Endothelial cell of umbilical vein (primary cell): ENCODE measurements around the gene TMEM205. TPM values are rescaled to one million over a fixed set of nuclear protein-coding genes. Genes with fewer than 3 reads are reported as not detected.

ENCODE experiments used
- BruUV-seq: library from RNA; stranded (reverse); fragments of 400-500 nt; replicated peaks from 2 replicates; lab custom pipeline; 2021; lab: Mats Ljungman, UMichigan
- CTCF ChIA-PET: fragments of 300-600, 350-600 bp; sonication (Branson Sonifier 250); formaldehyde crosslinking; loops from one replicate; lab custom pipeline; 2021; ENCODE audit warnings: antibody characterized with exemption, inconsistent platforms; lab: Charles Lee
- POLR2A ChIA-PET: fragments of 300-600, 350-600 bp; sonication (Branson Sonifier 250); formaldehyde crosslinking; loops from one replicate; lab custom pipeline; 2021; ENCODE audit warnings: antibody characterized with exemption, inconsistent platforms; lab: Charles Lee
- DNase-seq: peaks from one replicate; pipeline ENCODE4 v3.0.0-alpha.2; 2011; ENCODE audit warnings: low read depth, low spot score
- FAIRE-seq: peaks from 2 replicates; lab custom pipeline; 2011; peaks lifted over from hg19 to GRCh38; lab: Jason Lieb, UNC
- H2AFZ ChIP-seq: 2 replicates; pipeline ENCODE4 v1.6.0; 2012; ENCODE audit warnings: low read depth, low read length, control low read depth, inconsistent platforms
- H3K27ac ChIP-seq: 2 replicates; pipeline ENCODE4 v1.5.1; 2011; ENCODE audit warnings: low read depth, mild to moderate bottlenecking, control low read depth, low read length, moderate library complexity; ENCODE audit not compliant: insufficient read depth
- H3K27me3 ChIP-seq, 2 experiments: 2 replicates each; pipeline versions ENCODE4 v1.6.0 to v1.6.1; 2011; ENCODE audit warnings: low read length in 2 of 2, mixed read lengths in 1 of 2; ENCODE audit not compliant: control insufficient read depth in 2 of 2, insufficient read depth in 2 of 2
- H3K36me3 ChIP-seq, 2 experiments: 2 replicates in 1 of 2; 3 replicates in 1 of 2; pipeline ENCODE4 v1.5.1; 2011; ENCODE audit warnings: low read length in 2 of 2, mild to moderate bottlenecking in 1 of 2, moderate library complexity in 1 of 2; ENCODE audit not compliant: control insufficient read depth in 2 of 2, insufficient read depth in 2 of 2; ENCODE audit errors: extremely low read depth in 1 of 2
- H3K4me1 ChIP-seq: 3 replicates; pipeline ENCODE4 v1.5.1; 2011; ENCODE audit warnings: mild to moderate bottlenecking, low read length; ENCODE audit not compliant: control insufficient read depth, insufficient read depth; ENCODE audit errors: extremely low read depth
- H3K4me2 ChIP-seq: 2 replicates; pipeline ENCODE4 v1.6.1; 2011; ENCODE audit warnings: low read length, control low read depth, mixed read lengths; ENCODE audit not compliant: insufficient read depth
- H3K4me3 ChIP-seq, 3 experiments: fragments of 200-600 bp in 1 of 3; sonication (generic), shearing (Covaris generic) in 1 of 3; replicated peaks in 1 of 3; 2 replicates each; pipeline ENCODE4 v1.5.1; 2011 to 2016; ENCODE audit warnings: control low read depth in 3 of 3, low read length in 3 of 3, mild to moderate bottlenecking in 2 of 3, inconsistent platforms in 1 of 3, low read depth in 1 of 3, moderate library complexity in 1 of 3; ENCODE audit not compliant: insufficient read depth in 1 of 3
- H3K79me2 ChIP-seq: 2 replicates; pipeline ENCODE4 v1.6.0; 2012; ENCODE audit warnings: low read length, inconsistent platforms; ENCODE audit not compliant: control insufficient read depth, insufficient read depth
- H3K9ac ChIP-seq: replicated peaks from 2 replicates; pipeline ENCODE3; 2011; ENCODE audit warnings: low read length, control low read depth; ENCODE audit not compliant: insufficient read depth; ENCODE audit errors: extremely low read depth
- H3K9me1 ChIP-seq: replicated peaks from 3 replicates; pipeline ENCODE4 v1.6.0; 2011; ENCODE audit warnings: mild to moderate bottlenecking, low read length; ENCODE audit not compliant: control insufficient read depth, insufficient read depth; ENCODE audit errors: extremely low read depth
- H3K9me3 ChIP-seq: replicated peaks from 2 replicates; pipeline ENCODE4 v1.5.1; 2012; ENCODE audit warnings: low read length, inconsistent platforms; ENCODE audit not compliant: control insufficient read depth, insufficient read depth
- H4K20me1 ChIP-seq: replicated peaks from 2 replicates; pipeline ENCODE3; 2011; ENCODE audit warnings: mild to moderate bottlenecking, low read length; ENCODE audit not compliant: control insufficient read depth, insufficient read depth; ENCODE audit errors: extremely low read depth
- EZH2 ChIP-seq: IDR thresholded peaks from 2 replicates; pipeline ENCODE4 v1.6.1; 2012; ENCODE audit warnings: borderline replicate concordance, low read depth, mild to moderate bottlenecking, moderate library complexity, low read length, inconsistent platforms; ENCODE audit not compliant: severe bottlenecking
- FOS ChIP-seq: IDR thresholded peaks from 2 replicates; pipeline ENCODE4 v1.6.1; 2011; ENCODE audit warnings: mild to moderate bottlenecking, low read length, moderate library complexity, borderline replicate concordance; ENCODE audit not compliant: insufficient read depth
- GATA2 ChIP-seq: IDR thresholded peaks from 2 replicates; pipeline ENCODE4 v1.7.0; 2011; ENCODE audit warnings: low read depth, mild to moderate bottlenecking, moderate library complexity, mixed read lengths, low read length; ENCODE audit not compliant: insufficient read length, insufficient read depth
- JUN ChIP-seq: IDR thresholded peaks from 2 replicates; pipeline ENCODE4 v1.6.1; 2011; ENCODE audit warnings: borderline replicate concordance, low read depth; ENCODE audit not compliant: insufficient read length, insufficient read depth
- dilution Hi-C: fragments of 300-500 bp; cut with MboI; formaldehyde crosslinking; loops from one replicate; pipeline ENCODE4 v1.15.0; 2019; ENCODE audit warnings: low sequenced_read_pairs; ENCODE audit not compliant: extremely low pct_ligation_motif_present
- intact Hi-C: fragments of 100-400 bp; cut with micrococcal nuclease; formaldehyde crosslinking; loops from one replicate; pipeline ENCODE4 v1.10.0; 2022
- polyA plus RNA-seq, 4 experiments: library from polyadenylated mRNA; depleted of rRNA in 3 of 4; stranded (reverse) in 3 of 4; unstranded in 1 of 4; fragments of >200 nt; gene quantifications; 2 replicates each; pipeline versions ENCODE4 v1.2.1 to v1.2.3, GENCODE V29; 2011 to 2012; ENCODE audit warnings: missing spikeins in 1 of 4
- total RNA-seq: library from RNA; stranded (reverse); gene quantifications from 2 replicates; pipeline ENCODE4 v1.2.3, GENCODE V29; 2021
- TF ChIP-seq, protein P1 (sequence below): IDR thresholded peaks from 2 replicates; pipeline ENCODE4 v1.6.1; 2011; ENCODE audit not compliant: insufficient read depth, insufficient read length
- TF ChIP-seq, protein P2 (sequence below), 2 donors: IDR thresholded peaks; 1 replicate in 1 of 2; 2 replicates in 1 of 2; pipeline ENCODE4 v1.5.1; 2011; ENCODE audit warnings: low read length in 2 of 2, mild to moderate bottlenecking in 2 of 2, moderate library complexity in 2 of 2, control low read depth in 1 of 2, inconsistent platforms in 1 of 2, low read depth in 1 of 2; ENCODE audit not compliant: insufficient read depth in 1 of 2; ENCODE audit errors: extremely low read depth in 1 of 2

Gene TMEM205
- total and polyA plus RNA-seq, 2 donors (not counting 3 experiments of a cell fraction or from before 2014, with no cell fraction given) = 57.3 to 345 TPM

DNA sequence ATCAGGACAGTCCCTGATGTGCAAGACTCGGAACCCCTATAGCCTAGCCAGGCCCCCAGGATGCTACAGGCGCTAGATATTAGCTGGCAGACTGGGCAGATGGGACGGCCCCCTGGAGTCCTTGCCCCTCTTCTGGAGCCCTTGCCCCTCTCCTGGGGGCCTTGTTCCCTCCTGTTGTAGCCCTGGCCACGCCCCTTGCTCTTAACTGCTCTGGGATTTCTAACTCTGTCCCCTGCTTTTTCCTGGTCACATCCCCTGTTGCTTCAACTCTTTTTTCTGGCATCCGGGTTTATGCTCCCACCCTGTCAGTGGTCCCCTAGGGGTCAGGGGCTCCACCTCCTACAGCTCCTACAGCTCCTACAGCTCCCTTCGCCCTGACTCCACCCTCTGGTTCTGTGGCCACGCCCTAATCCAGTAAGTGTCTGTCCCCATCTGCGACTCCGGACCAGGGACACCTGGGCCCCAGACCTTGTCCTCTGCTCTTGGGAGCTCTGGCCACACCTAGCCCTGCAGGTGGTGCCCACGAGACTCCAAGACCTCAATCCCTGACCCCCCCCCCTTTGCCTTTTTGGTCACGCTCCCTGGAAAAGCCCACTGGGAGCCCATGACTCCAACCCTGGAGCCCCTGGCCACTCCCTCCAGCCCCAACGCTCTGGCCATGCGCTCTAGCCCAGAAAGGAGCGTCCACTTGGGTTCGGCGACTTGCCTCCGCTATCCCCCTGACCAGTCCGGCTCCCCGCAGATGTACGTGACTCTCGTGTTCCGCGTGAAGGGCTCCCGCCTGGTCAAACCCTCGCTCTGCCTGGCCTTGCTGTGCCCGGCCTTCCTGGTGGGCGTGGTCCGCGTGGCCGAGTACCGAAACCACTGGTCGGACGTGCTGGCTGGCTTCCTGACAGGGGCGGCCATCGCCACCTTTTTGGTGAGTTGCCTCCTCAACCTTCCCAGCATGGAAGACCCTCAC, 16.0 kb upstream of the TMEM205 start:
- dilution Hi-C loops = no loop called here
- no peak for FAIRE-seq
- H3K4me3 ChIP-seq = no peak overlapping the region
- H3K27ac ChIP-seq = no peak overlapping the region
- H3K9ac ChIP-seq = no peak overlapping the region
- no TSS peak for BruUV-seq
- intact Hi-C loops = no loop called here
- no peaks in the 10 kb centered on the region for H3K27me3 ChIP-seq
- peaks cover 0 to 11% of the 10 kb centered on the region in 2 experiments for H3K36me3 ChIP-seq
- H3K4me1 ChIP-seq = no peaks in the 10 kb centered on the region
- no peak for DNase-seq
- H4K20me1 ChIP-seq = no peaks in the 10 kb centered on the region
- no peaks in the 10 kb centered on the region for H3K9me1 ChIP-seq
- TF ChIP-seq EZH2 (no peak), GATA2 (no peak)
- TF ChIP-seq, protein P1, sequence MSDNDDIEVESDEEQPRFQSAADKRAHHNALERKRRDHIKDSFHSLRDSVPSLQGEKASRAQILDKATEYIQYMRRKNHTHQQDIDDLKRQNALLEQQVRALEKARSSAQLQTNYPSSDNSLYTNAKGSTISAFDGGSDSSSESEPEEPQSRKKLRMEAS = no peak
- H3K4me2 ChIP-seq = no peak overlapping the region
- H3K79me2 ChIP-seq = no peaks in the 10 kb centered on the region
- H2AFZ ChIP-seq = no peak overlapping the region
- CTCF ChIA-PET = interaction anchor here (1.0 to 1.4 kb wide), 2 partner anchors 13 to 16 kb away, joined by 3 to 4 read pairs; no protein-coding TSS in a partner anchor
- POLR2A ChIA-PET = no interaction called here
- no peaks in the 10 kb centered on the region for H3K9me3 ChIP-seq

DNA sequence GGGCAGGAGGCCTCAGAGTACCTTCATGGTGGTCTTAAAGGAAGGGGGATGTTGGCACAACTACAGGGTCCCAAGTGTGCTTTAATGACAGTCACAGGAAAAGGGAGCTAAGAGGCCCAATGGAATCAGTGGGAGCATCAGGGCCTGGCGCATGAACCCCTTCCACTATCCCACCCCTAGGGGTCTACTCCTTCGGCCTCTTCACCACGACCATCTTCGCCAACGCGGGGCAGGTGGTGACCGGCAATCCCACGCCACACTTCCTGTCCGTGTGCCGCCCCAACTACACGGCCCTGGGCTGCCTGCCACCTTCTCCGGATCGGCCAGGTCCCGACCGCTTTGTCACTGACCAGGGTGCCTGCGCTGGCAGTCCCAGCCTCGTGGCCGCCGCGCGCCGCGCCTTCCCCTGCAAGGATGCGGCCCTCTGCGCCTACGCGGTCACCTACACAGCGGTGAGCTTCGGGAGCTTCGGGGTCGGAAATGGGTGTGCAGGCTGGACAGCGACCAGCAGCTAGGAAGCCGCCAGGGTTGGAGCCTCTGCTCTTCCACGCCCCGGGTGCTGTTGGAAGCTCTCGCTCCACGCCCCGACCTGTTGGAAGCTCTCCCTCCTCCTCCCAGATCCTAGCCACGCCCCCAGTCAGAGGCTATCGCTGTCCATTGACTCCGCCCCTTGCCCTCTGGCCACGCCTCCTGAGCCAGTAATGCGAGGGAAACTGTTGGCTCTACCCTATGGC, 15.1 kb upstream of the TMEM205 start:
- no peak overlapping the region for H3K27ac ChIP-seq
- no peaks in the 10 kb centered on the region for H3K79me2 ChIP-seq
- dilution Hi-C loops = no loop called here
- TF ChIP-seq, protein P2, sequence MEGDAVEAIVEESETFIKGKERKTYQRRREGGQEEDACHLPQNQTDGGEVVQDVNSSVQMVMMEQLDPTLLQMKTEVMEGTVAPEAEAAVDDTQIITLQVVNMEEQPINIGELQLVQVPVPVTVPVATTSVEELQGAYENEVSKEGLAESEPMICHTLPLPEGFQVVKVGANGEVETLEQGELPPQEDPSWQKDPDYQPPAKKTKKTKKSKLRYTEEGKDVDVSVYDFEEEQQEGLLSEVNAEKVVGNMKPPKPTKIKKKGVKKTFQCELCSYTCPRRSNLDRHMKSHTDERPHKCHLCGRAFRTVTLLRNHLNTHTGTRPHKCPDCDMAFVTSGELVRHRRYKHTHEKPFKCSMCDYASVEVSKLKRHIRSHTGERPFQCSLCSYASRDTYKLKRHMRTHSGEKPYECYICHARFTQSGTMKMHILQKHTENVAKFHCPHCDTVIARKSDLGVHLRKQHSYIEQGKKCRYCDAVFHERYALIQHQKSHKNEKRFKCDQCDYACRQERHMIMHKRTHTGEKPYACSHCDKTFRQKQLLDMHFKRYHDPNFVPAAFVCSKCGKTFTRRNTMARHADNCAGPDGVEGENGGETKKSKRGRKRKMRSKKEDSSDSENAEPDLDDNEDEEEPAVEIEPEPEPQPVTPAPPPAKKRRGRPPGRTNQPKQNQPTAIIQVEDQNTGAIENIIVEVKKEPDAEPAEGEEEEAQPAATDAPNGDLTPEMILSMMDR (IDR thresholded peaks at IDR 0.05; ENCODE audit: extremely low read depth in 1 of 2, insufficient read depth in 1 of 2, low read depth in 1 of 2, low read length in 2 of 2) = no peak
- no peak for TF ChIP-seq JUN
- no peak for TF ChIP-seq FOS
- no peaks in the 10 kb centered on the region for H3K9me3 ChIP-seq
- H4K20me1 ChIP-seq = no peaks in the 10 kb centered on the region
- peaks cover 0 to 11% of the 10 kb centered on the region in 2 experiments for H3K36me3 ChIP-seq
- H3K4me3 ChIP-seq = no peak overlapping the region
- ChIA-PET POLR2A (no interaction called here), CTCF (interaction anchor here (1.0 to 1.4 kb wide), 2 partner anchors 12 to 16 kb away, joined by 3 to 4 read pairs; no protein-coding TSS in a partner anchor)
- H2AFZ ChIP-seq = no peak overlapping the region
- H3K4me1 ChIP-seq = no peaks in the 10 kb centered on the region
- no peak overlapping the region for H3K4me2 ChIP-seq
- no peak overlapping the region for H3K9ac ChIP-seq
- no TSS peak for BruUV-seq
- H3K9me1 ChIP-seq = no peaks in the 10 kb centered on the region
- no peak for DNase-seq
- FAIRE-seq = no peak
- no peaks in the 10 kb centered on the region for H3K27me3 ChIP-seq
- intact Hi-C loops = no loop called here
